GM23338 (cell line): ENCODE results near the gene TLR5.

Experiments
- CREB1 ChIP-seq: fragments of 250-450 bp; sonication (Bioruptor Pico); IDR thresholded peaks from 2 replicates; pipeline ENCODE4 v1.5.0; 2020; ENCODE audit warnings: low read depth, mild to moderate bottlenecking, moderate library complexity
- EZH2 ChIP-seq: fragments of 200-600 bp; sonication (generic); IDR thresholded peaks from one replicate; pipeline ENCODE4 v1.8.0; 2017; ENCODE audit warnings: antibody characterized with exemption, mild to moderate bottlenecking, low read depth; ENCODE audit not compliant: unreplicated experiment
- JUNB ChIP-seq: IDR thresholded peaks from one replicate; pipeline ENCODE4 v1.6.1; 2016; ENCODE audit warnings: antibody characterized with exemption; ENCODE audit not compliant: unreplicated experiment
- POLR2AphosphoS5 ChIP-seq: IDR thresholded peaks from 2 replicates; pipeline ENCODE4 v1.6.1; 2016; ENCODE audit warnings: antibody characterized with exemption, low read depth
- STAT1 ChIP-seq: IDR thresholded peaks from one replicate; pipeline ENCODE4 v1.6.1; 2016; ENCODE audit warnings: antibody characterized with exemption; ENCODE audit not compliant: unreplicated experiment
- TF ChIP-seq, protein P1 (sequence below), 2 experiments: fragments of 200-600 bp in 1 of 2; sonication (generic) in 1 of 2; conservative IDR thresholded peaks; 2 replicates each; pipeline versions ENCODE4 v1.5.1 to v1.6.1; 2016 to 2017; ENCODE audit warnings: antibody characterized with exemption in 2 of 2, low read depth in 2 of 2, mild to moderate bottlenecking in 2 of 2, moderate library complexity in 1 of 2
- TF ChIP-seq, protein P2 (sequence below): IDR thresholded peaks from 2 replicates; pipeline ENCODE4 v1.6.1; 2016; ENCODE audit warnings: antibody characterized with exemption

DNA sequence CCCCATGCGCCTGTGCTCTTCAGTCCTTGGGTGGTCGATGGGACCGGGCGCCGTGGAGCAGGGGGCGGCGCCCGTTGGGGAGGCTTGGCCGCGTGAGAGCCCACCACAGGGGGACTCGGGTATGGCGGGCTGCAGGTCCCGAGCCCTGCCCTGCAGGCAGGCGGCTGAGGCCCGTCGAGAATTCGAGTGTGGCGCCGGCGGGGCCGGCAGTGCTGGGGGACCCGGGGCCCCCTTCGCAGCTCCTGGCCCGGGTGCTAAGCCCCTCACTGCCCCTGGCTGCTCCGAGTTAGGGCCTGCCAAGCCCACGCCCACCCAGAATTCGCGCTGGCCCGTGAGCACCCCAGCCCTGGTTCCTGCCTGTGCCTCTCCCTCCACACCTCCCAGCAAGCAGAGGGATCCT, 26.1 kb downstream of the TLR5 start:
- TF ChIP-seq, protein P1, sequence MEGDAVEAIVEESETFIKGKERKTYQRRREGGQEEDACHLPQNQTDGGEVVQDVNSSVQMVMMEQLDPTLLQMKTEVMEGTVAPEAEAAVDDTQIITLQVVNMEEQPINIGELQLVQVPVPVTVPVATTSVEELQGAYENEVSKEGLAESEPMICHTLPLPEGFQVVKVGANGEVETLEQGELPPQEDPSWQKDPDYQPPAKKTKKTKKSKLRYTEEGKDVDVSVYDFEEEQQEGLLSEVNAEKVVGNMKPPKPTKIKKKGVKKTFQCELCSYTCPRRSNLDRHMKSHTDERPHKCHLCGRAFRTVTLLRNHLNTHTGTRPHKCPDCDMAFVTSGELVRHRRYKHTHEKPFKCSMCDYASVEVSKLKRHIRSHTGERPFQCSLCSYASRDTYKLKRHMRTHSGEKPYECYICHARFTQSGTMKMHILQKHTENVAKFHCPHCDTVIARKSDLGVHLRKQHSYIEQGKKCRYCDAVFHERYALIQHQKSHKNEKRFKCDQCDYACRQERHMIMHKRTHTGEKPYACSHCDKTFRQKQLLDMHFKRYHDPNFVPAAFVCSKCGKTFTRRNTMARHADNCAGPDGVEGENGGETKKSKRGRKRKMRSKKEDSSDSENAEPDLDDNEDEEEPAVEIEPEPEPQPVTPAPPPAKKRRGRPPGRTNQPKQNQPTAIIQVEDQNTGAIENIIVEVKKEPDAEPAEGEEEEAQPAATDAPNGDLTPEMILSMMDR (conservative IDR thresholded peaks at IDR 0.05; ENCODE audit: low read depth in 2 of 2): no peak
- no peak for TF ChIP-seq STAT1
- TF ChIP-seq, protein P2, sequence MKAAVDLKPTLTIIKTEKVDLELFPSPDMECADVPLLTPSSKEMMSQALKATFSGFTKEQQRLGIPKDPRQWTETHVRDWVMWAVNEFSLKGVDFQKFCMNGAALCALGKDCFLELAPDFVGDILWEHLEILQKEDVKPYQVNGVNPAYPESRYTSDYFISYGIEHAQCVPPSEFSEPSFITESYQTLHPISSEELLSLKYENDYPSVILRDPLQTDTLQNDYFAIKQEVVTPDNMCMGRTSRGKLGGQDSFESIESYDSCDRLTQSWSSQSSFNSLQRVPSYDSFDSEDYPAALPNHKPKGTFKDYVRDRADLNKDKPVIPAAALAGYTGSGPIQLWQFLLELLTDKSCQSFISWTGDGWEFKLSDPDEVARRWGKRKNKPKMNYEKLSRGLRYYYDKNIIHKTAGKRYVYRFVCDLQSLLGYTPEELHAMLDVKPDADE: no peak
- TF ChIP-seq CREB1 (CRISPR knock-in tag): no peak
- TF ChIP-seq JUNB: no peak
- no peak for TF ChIP-seq EZH2
- TF ChIP-seq POLR2AphosphoS5: no peak
